Islet precursor cell (in vitro differentiated cells): ENCODE measurements around the gene DGKI.
A peak's percentile ranks its signal among the peaks of the same experiment; 100 is the strongest.

Source experiments
- DNase-seq: peaks from one replicate; pipeline ENCODE4 v3.0.0-alpha.2; 2018

Gene DGKI

DNA sequence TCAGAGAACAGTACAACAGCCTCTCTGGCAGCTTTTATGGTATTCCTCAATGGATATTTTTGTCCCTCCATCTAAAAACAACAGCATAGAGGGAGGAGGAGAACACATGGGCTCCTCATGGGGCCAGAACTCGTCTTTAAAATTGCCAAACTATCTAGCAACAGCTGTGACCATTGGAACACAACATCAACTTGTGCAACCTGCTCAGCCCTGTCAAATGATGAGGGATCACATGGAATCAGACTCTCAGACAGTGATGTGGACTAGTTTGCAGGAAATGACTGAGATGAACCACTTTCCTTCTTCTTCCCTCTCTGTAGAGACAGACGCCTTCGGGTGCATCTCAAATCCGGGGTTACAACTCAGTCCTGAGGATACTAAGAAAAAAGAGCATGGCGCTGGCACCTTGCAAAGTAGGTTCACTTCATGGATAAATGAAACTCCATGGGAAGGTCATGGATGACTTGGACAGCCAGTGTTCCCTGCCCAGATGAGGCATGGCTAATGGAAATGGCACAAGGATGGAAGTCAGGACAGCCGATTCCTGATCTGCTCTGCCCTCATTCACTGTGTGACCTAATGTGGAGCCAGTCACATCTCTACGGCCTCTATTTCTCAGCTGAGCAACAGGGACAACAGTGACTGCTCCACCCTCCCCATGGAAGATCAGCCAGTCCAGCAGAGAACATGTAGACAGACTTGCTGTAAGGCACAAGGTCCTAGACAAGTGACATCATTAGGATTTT lies 24.6 kb upstream of the DGKI start:
- DNase-seq: no peak

DNA sequence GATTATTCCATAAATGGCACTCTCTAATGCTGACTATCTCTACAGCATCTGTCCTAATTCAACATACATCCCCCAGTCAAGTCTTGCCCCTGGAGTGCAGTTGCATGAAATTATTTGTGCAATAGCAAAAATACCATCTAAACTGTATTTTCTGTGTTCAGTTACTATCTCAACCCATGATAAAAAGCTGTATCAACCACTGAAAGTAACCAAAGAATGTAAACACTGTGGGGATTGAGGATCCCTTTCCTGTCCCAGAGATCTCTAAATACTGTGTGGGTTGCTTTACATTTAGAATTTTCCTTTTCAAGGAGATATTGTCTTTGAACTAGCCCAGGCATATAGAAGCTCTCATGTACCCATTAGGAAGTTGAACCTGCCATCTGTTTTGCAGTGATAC lies 23.9 kb upstream of the DGKI start:
- DNase-seq: no peak

DNA sequence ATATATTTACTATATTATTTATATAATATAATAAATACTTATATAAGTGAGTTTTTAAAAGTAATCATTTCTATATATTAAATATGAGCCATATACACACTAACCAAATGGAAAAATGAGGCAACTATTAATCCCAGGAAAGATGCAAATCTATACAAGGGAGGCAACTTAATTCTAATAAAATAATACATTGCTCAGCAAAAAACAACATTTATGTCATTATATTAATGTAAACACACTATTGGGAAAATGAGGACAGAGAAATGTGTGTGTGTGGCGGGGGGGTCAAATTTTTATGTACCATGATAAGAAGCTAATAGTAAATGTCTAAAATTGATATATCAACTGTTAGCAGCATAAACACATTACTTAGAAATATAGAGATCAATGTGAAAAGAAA lies 23.3 kb upstream of the DGKI start:
- no peak for DNase-seq

DNA sequence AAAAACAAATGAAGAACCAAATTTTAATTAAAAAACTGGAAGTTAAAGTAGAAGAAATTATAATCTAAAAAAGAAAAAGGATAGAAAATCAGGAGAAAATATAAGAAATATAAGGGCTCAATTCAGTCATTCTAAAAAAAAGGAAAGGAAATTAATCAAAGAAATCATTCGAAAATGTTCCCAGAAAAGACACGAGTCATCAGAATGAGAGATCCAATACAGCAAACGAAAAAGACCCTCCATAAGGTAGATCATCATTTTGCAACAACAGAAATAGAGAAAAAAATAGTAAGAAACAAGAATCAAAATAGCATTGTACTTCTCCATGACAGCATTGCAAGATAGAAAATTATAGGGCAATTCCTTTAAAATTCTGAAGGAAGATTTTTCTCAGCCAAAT lies 22.5 kb upstream of the DGKI start:
- DNase-seq: no peak

DNA sequence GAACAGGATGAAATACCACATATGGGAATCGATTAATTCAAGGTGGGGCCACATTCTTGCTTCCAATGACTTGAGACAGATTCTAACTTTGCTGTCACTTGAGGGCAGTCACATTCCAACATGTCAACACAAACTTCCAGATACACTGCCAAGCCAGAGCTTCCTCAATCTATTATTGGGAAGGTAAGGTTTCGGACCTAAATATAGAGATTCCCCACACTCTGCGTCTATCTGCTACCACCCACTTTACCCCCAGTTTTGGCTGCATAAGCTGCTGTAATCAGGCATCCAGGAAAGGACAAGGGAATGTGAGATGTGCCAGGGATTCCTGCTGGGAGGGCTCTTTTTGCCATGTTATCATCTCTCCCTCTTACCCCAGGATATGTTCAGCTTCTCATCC lies 20.5 kb upstream of the DGKI start:
- no peak for DNase-seq

DNA sequence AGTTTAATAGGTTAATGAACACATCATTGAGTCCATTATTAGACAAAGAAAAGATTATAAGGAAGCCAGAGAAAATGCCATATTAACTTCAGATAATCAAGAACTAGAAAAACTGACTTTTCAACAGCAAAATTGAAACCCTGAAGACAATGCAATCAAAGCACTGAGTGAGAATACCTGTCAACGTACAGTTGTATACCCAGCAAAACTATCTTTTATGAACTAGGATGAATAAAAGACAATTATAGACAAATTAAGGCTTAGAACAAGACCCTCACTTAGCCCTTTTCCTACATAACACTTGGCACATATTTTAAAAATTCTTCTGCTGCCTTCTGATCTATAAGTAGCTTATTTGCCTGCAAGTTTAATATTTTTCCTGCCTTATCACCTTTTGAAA lies 19.0 kb upstream of the DGKI start:
- DNase-seq: no peak

DNA sequence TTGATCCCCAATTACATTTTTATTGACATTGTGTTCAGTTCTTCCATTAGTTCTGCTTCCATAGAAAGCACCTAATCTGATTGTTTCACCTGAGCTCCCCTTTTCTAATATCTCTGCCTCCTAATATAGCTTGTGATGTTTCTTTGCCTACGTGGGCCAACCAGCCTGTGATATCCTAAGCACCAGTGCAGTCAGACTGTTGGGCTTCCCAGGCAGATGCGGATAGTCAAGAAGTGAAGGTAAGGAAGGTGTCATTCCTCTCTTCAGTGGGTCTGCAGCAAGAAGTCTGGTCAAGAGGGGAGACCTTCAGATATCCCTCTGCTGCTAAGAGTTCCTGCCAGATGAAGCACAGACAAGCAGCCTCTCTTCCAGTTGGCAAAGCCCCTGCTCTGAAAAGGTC lies 16.2 kb upstream of the DGKI start:
- DNase-seq: no peak

DNA sequence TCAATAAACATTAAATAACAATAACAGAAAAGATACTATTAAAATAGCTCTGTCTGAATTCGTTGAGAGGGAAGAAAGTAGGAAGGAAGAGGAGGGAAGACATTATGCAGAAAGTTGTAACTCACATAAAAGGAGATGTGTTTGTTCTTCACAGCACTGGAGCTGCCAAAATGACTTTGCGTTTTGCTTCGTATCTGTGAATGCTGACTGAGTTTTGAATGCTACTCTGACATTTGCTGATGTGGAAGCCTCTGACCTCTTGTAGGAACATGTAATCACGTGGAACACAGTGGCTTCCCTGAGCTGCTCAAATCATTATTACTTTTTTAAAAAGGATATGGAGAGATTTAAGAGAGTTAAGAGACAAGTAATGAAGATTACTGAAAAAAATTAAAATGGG lies 15.6 kb upstream of the DGKI start:
- DNase-seq: no peak

DNA sequence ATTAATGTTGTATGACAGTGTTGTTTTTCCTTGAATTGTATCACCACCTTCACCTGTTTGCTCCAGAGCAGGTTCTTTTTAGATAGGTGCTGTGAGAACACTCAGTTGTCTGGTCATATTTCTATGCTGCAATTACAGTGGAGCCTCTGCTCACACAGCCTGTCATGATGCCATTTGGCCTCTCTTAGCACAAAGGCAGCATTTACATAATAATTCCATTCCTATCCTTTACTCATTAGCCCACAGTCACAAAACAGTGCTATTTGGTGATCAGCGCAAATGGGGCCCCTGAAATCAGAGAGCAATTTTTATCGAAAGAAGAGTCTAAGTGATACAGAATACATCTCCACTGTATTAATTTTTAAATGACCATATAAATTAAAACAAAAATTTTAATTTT lies 13.8 kb upstream of the DGKI start:
- no peak for DNase-seq

DNA sequence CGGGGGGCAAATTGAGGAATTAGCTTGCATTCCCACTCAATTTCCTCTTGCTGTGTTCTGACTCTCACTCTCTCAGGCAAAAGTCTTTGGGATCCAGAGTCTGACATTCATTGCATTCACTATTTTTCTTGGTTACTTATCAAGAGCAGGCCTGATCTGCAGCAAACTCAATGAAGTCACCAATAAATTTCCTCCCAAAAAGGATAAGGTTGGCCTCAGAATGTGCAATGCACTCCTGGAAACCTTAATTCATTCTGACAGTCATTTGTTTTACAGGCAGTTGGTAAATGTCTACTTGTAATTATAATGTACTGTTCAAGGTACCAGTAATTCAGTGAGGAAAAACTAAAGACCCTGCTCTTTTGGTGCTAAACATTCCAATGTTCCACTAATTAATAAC lies 6.3 kb upstream of the DGKI start:
- DNase-seq: no peak

DNA sequence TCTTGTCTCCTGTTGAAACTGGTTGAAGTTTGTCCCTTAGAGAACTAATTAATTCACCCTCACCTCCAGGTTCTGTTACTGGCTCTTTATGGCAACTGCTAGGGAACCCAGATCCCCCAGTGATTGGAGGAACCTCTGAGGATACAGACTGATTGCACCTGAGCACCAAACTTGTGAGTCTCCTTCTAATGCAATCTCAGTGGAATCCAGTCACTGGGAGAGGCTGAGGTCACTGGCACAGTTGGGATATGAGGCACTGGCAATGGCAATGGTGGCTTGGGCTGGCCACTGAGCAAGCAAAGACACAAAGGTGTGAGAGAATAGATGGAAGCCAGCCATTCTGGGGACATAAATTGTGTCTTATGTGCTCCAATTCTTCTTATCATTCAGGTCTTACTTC lies 5.3 kb upstream of the DGKI start:
- no peak for DNase-seq

DNA sequence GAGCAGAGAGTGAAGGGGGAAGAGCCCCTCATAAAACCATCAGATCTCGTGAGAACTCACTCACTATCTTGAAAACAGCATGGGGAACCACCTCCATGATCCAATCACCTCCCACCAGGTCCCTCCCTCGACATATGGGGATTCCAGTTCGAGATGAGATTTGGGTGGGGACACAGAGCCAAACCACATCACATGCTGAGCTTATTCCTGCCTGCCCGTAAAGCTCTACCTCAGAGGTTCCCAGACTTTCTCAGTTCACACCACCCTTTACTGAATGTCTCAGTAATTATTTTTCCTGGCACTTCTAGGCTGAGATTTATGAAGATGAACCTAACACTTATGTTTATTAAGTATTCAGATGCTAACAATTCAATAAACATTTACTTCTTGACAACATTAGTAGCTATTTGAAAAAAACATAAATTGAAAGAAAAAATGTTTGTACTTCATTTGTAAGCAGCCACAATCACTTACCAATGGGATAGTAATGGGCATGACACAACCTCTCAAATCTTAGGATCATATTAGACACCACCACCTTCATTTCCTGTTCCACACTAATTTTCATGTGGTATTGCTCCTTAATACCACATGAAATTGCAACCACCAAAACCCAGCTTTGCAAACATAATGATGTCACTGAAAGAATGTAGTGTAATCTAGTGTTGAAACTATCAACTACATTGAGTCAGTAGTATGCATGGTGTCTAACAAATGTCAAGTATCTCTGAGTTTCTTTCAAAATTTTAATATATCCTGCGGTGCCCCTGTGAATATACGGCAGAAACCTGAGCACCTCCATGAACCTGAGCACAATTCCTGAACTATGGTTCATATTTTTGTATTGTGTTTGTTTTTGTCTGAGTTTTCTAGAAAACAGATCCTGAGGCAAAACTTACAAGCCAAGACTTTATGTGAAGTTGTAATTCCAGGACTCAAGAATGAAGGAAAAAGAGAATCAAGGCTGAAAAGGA lies 4.5 kb upstream of the DGKI start:
- no peak for DNase-seq

DNA sequence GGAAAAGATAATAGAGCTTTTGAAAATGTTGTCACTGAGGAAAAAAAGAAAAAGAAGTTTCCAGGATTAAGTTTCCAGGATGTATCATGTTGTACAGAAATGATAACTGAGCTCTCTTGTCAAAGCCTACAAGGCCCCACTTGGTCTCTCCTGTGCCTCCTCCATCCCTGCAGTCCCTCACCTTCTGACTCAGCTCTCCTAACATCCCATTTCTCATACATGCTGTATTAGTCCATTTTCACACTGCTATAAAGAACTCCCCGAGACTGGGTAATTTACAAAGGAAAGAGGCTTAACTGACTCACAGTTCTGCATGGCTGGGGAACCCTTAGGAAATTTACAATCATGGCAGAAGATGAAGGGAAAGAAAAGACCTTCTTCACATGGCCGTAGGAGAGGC lies 3.8 kb upstream of the DGKI start:
- no peak for DNase-seq

DNA sequence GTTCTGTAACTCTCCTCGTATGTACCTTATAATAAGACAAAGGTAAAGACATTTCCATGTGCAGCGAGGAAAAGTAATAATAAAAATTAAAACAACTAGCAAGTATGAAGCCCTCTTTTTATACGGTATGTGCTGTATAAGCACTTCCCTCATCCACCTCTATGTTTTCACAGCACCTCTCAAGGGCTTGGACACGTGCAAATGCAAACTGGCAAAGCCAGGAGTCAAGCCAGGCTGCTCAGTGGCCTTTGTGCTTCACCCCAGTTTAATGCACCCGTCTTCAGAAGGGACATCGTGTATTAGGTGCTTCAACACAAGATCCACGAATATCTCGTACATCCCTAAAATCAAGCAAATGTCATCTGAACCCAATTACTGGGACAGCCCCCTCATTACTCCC lies 1.3 kb upstream of the DGKI start:
- no peak for DNase-seq

DNA sequence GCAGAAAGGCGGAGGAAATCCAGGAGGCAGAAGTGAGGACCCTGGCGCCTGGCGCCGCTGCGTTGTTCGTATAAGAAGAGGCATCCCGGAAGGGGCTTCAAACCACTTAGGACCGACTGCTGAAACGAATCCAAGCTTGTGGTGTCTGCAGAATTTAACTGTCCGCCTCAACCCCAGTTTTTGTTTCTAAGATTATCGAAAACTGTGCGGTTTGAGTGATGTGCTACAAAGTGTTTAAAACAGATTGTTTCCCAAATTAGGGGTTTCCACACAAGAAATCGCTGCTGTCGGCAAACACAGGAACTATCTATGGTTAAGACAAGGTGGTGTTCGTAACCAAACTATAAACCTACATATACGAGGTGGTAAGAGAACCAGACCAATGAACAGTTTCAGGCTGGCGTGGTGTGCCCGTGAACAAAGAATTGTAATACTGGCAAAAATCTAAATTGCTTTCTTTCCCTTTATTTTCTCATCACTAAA lies 835 bp upstream of the DGKI start:
- DNase-seq: peak; percentile 61

DNA sequence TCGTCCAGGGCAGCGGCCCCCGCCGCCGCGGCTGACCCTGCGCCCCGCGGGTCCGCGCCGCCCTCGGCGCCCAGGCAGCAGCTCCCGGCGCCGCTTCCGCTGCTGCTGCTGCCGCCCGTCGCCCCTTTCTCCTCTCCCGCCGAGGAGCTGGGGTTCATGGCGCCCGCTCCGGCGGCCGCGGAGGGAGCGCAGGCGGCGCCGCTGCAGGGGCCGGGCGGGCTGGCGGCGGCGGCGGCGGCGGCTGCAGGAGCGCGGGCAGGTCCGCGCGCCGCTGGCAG lies 286 bp downstream of the DGKI start:
- DNase-seq: no peak

DNA sequence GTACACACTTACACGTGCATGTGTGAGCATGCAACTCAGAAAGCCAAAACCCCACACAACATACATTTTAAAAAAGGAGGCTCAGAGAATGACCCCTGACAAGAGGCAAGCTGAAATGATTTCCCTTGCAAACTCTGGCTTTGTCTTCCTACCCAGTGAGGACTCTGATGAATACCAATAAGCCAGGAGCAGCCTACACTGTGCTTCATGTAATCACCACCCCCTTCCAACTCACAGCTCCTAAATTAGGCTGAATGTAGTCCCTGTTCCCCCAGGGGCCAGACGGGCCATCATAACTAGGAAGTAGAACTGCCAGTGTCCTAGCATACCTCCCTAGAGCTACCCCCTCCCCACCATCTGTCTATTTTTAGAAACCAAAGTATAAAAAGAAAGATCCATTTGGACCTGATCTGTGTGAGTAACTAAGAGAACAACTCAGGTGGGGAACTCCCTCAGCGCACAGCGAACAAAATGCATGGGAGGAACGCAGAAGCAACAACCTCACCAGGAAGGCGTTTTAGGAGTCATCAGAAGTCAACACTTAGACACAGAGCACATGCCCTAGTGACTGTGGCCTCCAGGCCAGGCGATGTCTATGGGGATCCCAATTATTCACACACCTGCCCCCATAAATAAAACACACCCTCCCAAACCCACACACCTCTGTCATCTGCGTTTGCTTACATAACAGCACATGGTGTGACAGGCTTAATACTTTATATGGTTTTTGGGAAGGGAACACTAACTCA lies 1.9 kb downstream of the DGKI start:
- DNase-seq: no peak

DNA sequence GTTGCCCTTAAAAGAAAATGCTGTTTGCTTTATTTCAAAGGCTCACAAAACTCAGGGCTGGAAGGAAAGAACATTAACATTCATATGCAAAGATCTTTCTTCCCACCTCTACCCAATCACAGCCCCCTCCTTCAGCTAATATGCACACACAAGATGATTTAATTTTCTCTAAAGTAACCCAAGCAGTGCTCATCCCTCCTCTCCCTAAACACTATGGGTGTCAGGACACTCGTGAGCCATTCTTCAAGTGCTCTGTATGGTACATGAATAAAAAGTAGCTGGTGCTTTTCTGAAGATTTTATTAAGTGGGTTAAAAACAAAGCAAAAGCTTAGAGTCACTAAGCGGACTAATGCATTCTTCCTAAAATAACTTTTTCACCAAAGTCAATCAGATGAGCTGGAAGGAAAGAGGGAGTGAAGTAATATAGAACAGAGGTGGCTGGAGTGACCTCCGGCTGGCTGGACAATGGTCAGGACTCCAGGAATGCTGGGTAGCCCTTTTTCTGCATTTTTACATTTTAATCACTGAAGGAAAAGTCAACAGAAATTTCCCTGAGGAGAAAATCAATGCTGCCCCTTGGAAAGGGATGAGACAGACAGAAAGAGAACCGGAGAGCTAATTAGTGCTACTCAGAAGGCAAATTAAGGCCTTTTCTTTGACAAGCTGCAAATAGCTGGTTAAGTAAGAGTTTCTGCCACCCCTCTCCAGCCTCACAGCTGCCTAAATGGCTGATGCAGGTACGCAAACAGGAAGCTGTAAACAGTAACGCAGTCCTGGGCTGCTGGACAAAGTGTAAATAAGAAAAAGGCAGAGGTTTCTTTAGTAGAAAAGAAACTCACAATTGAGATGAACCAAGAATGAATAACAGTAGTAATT lies 6.6 kb downstream of the DGKI start:
- DNase-seq: no peak

DNA sequence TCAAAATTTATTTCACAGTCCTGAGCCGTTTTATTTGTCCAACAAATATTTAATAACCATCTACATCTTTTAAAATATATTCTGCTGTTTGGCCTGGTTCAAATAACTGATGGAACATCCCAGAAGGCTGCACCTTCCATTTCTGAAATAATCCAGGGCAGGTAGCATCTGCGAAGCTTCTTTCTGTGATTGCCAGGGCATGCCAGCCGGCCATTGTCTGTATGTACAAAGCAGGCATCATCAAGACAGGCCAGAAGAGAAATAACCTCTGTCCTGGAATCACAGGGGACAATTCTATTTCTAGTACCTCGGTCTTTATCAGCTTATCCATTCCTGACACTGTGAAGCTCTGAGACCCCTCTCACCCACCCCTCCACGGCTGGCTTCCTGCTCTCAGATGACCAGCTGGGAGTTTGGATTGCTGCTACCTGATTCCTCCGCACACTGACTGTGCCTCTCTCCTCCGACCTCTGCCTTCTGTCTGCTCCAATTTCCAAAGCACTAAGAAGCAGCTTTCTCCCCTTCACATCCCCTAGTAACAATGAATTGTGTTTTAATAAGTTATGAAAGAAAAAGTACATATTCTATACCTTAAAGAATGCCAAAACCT lies 8.0 kb downstream of the DGKI start:
- no peak for DNase-seq

DNA sequence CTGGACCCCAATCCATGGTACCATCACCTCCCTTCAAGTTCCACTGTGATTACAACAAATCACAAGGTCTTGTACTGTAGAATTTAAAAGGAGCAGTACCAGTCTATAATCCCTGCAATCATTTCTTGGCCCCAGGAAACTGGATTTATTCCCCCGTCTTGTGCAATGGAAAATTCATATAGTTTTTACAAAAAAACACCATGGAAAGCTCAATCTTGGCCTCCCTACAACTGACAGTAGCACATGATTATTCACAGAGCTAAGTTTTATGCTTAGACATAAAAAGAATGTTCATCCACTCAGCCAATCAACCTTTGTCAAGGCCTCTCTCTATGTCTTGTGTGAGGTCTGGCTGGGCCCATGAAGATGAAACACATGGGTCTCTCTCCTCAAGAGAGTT lies 10.2 kb downstream of the DGKI start:
- no peak for DNase-seq

DNA sequence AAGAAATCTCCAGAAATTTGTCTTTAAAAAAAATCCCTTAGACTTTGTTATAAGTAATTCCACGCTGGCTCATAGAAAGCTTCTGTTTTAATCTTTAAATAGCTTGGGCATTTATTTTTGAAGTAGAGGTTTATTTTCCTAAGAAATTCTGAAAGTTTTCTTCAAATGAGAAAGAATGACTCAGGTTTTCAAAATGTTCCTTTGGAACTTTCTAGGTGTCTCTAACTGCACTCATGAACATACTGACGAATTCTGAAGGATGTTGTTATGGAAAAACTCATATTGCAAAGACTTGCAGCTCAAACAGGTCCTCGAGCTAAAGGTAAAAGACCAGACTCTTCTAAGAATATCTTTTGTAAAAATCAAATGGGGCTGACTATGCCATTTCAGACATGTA lies 10.7 kb downstream of the DGKI start:
- DNase-seq: no peak

DNA sequence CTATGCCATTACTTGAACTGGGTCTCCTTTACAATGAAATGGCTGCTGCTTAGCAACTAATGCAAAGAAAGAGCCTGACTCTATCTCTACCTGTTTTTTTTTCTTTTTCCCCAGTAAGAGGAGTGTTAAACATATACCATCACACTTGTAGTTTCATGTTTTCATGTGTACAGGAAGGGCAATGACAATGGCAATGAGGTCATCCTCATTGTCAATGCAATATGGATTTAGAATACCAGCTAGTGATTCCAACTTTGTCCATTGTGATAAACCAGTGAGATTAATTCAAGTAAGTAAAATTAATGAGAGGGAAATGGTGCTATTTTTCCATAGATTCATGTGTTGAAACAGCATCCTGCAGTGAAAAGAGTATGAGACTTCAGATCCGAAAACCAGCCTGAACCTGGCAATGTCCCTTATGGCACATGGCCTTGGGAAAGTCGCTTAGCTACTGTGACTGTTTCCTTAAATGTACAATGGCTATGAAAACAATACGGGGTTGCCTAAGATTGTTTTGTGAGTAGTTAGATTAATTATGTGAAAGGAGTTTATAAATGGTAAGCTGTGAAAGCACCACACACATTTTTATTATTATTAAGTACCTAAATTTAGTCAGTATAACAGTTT lies 11.2 kb downstream of the DGKI start:
- no peak for DNase-seq
